ENCODE results near the gene DNMT3A.
"Not testable (repeated sequence)": the region's sequence is repeated elsewhere in the genome, so short reads cannot be mapped to it uniquely, and the experiment has no call there.

DNMT3A gene

DNA sequence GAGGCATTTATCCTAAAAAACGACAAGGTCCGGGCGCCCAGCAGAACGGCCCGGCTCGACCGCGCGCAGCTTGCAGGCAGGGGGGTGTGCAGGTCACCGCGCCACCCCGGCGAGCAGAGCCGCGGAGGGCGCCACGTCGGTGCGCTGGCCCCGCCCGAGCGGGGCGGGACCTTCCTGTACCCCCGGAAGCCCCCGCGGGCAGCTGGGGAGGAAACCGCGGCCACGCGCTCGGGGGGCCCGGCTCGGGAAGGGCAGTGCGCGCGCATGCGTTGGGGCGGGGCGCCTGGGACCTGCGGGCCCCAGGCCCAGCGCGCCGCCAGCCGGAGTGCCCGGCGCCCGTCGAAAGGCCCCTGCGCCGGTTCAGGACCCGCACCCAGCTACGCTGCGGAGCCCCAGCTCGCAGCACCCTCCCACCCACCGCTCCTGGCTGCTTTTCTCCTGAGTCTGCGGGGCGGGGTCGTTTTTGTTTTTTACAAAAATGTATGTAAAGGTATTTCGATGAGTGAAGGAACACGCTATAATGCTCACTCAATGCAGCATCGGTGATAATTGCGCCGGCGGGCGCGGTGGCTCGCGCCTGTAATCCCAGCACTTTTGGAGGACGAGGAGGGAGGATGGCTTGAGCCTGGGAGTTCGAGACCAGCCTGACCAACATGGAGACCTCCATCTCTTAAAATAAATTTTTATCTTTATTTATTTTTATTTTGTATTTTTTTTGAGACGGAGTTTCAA is 125.6 kb downstream of the DNMT3A start:
- DNase-seq (ENCODE audit: low read depth in 3 of 3, low spot score in 1 of 3): peak; percentile 58 to 79 (median 62)

DNA sequence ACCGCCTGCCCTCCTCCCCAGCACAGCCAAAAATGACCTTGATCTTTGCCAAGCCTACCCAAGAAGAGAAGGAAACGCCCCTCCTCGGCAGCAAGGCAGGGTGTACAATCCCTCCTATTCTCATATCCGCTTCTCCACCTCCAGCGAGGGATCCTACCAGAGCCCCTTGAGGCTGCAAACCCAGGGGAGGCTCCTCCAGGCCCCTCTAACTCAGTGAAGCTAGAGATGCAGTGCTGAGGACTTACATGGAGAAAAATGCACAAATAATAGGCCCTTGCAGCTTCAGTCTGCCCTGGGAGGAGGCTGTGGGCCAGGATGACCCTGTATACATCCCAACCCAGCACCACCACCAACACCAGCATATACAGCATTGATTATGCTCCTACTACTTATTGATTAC is 126.5 kb downstream of the DNMT3A start:
- DNase-seq (ENCODE audit: low read depth in 3 of 3, low spot score in 1 of 3): no peak

GRCh38 chr2:25213229-25213628 is 128.5 kb downstream of the DNMT3A start:
- DNase-seq (ENCODE audit: low read depth in 3 of 3, low spot score in 1 of 3): no peak

- DNase-seq (ENCODE audit: low read depth in 3 of 3, low spot score in 1 of 3): not testable (repeated sequence)
Measured at GRCh38 chr2:25210923-25211322, 130.8 kb downstream of the DNMT3A start.

DNA sequence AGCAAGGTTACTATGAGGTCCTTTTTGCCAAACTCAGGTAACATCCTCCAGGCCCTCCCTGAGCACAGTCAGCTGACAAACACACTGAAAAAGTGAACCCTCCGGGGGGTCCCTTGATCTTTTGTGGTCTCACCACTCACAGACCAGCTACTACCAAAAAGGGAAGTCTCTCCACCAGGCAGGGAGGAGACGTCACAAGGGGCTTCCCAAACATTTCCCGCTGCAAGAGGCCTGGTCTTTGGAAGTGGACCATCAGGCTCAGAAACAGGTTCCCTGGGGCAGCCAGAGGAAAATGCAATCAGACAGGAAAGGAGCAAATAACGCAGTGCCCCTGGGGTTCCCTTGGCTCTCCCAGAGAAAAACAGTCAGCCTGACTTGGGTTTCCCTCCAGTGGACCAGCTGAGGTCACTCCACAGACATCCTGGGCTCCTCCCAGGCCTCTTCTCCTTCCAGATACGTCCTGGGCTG is 134.6 kb downstream of the DNMT3A start:
- DNase-seq (ENCODE audit: low read depth in 3 of 3, low spot score in 1 of 3): no peak

DNA sequence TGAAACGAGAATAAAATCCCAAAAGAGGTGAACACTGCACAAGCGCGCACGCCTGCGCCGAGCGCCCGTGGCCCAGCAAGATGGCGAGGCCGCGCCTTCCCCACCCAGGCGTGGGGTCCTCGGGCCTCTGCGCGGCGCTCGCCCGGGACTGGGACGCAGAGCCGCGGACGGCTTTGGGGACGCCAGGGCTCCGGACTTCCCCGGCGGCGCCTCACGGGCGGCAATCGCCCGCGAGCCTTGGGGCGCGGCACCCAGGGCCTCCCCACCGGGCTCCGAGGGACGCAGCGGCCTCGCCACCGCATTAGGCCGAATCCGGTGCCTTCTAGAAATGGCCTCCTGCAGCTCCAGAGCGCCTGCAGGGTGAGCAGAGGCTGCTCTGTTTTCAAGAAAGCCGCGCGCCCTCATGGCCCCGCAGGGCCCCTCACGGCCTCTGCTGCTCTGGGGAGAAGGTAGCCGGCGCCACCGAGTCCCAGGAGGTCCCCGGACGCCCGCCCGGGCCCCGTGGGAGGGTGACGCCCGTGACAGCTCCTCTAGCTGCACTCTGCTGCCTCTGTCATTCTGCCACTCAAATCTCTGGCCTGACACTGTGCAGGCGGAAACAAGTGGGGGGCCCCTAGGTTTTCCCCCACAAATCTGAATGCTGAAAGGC is 137.4 kb downstream of the DNMT3A start:
- no peak for DNase-seq (ENCODE audit: low read depth in 3 of 3, low spot score in 1 of 3)

DNA sequence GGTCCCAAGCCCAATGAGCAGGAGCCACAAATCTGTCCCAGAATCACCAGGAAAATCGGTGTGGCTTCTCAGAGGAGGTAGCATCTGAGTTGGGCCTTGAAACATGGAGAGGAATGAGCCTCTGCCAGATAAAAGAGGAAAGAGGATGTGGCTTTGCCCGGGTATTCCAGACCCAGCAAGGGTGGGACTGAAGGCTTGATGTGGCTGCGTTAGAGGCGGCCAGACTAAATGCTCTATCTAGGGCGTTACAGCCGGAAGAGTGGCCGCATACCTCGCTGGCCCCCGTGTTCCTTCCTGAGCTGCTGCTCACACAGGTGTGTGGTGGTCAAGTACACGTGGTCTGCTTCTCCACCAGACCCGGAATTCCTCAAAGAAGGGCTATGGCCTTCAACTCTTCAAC is 139.4 kb downstream of the DNMT3A start:
- DNase-seq (ENCODE audit: low read depth in 3 of 3, low spot score in 1 of 3): no peak

DNA sequence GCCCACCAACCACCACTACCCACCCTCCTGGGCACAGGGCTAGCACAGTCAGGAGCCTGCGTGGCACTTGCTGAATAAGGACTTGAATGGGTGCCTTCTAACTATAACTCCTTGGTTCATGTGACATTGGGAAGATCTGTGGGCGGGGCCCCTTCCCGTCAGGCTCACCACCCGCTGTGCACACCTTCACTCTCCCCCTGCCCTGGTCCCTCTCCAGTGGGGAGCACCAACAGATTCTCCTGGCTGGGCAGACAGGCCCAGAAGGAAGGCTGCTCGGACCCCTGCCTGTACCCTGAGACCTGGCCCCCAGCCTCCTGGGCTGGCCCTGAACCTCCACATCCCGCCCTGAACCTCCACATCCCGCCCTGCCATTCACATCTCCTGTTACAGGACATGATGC is 139.9 kb downstream of the DNMT3A start:
- no peak for DNase-seq (ENCODE audit: low read depth in 3 of 3, low spot score in 1 of 3)

- no peak for DNase-seq (ENCODE audit: low read depth in 3 of 3, low spot score in 1 of 3)
Measured at GRCh38 chr2:25201265-25201664, 140.5 kb downstream of the DNMT3A start.

GRCh38 chr2:25198576-25198975 is 143.1 kb downstream of the DNMT3A start:
- DNase-seq (ENCODE audit: low read depth in 3 of 3, low spot score in 1 of 3): no peak

GRCh38 chr2:25198209-25198525 is 143.6 kb downstream of the DNMT3A start:
- no peak for DNase-seq (ENCODE audit: low read depth in 3 of 3, low spot score in 1 of 3)

GRCh38 chr2:25197336-25198208 is 144.2 kb downstream of the DNMT3A start:
- no peak for DNase-seq (ENCODE audit: low read depth in 3 of 3, low spot score in 1 of 3)

DNA sequence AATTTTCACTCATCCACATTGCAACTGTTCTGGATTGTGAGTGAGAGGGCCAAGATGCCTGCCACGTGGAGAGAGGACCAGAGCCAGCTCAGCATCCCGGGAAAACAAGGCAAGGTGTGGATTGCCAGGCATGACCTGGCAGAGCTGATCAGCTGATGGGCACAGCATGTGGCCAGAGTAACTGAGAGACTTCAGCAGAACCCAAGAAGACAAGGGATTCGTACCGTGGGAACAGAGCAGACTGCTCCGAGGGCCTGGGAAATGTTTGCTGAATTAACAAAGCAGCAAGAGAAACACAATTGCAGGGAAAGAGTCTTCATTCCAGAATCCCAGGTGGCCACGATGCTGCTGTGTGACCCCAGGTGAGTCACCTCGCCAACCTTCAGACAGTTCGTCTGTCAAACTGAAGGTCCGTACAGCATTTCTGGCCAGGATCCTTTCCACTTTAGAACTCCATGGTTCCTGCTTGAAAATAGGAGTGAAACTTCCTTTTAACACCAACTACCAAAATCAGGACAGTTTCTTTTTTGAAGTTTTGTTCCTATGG is 147.1 kb downstream of the DNMT3A start:
- DNase-seq (ENCODE audit: low read depth in 3 of 3, low spot score in 1 of 3): no peak

GRCh38 chr2:25190536-25190935 is 151.2 kb downstream of the DNMT3A start:
- DNase-seq (ENCODE audit: low read depth in 3 of 3, low spot score in 1 of 3): no peak

DNA sequence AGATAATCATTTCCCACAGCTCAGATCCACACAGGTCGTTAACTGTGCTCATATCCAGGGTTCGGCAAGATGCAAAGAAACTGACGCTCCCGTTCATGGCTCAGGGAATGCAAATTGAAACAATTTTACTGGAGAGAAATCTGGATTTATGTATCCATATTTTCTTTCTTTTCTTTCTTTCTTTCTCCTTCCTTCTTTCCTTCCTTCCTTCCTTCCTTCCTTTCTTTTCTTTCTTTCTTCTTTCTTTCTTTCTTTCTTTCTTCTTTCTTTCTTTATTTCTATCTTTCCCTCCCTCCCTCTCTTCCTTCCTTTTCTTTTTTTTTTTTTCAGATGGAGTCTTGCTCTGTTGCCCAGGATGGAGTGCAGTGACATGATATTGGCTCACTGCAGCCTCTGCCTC is 153.3 kb downstream of the DNMT3A start:
- no peak for DNase-seq (ENCODE audit: low read depth in 3 of 3, low spot score in 1 of 3)

GRCh38 chr2:25187729-25188350 is 153.9 kb downstream of the DNMT3A start:
- no peak for DNase-seq (ENCODE audit: low read depth in 3 of 3, low spot score in 1 of 3)

GRCh38 chr2:25184254-25184653 is 157.5 kb downstream of the DNMT3A start:
- no peak for DNase-seq (ENCODE audit: low read depth in 3 of 3, low spot score in 1 of 3)

DNA sequence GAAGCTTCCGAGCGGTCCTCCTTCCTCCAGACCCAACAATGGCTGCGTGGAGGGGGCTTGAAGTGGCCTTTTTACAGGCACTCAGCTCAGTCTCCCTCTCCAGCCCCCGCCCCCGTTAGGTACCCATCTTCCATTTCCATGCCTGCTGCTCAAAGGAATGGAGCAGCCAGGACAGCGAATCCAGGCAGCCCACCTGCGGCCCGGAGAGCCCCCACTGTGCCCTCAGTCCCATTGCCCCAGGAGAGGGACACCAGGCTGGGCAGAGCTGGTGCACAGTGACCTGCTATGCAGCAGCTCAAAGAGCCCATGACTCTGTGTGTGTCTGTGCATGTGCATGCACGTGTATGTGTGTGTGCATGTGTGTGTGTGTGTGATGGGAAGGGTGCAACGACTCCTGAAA is 162.7 kb downstream of the DNMT3A start:
- DNase-seq (ENCODE audit: low read depth in 3 of 3, low spot score in 1 of 3): no peak

All from stimulated activated CD4-positive, alpha-beta T cell treated with anti-CD3 and anti-CD28 coated beads, TNF-alpha, amount 100 ng/mL, for 1 hour (primary cell).